Measurements from ENCODE around the gene SDK2. TPM values are rescaled to one million over a fixed set of nuclear protein-coding genes. Genes with fewer than 3 reads are reported as not detected.

The SDK2 gene
- total RNA-seq, 1 donor, result under 0.01 TPM

- Histone ChIP-seq H3K4me2 (ENCODE audit: insufficient read depth, low read length) (no peak overlapping the region), H2AFZ (ENCODE audit: low read length) (no peak overlapping the region), H3K4me3 (ENCODE audit: insufficient read depth, low read length) (no peak overlapping the region), H3K4me1 (ENCODE audit: insufficient read depth, low read length) (no peaks in the 10 kb centered on the region), H3K27ac (ENCODE audit: low read depth, low read length) (no peak overlapping the region), H3K79me2 (ENCODE audit: insufficient read depth, low read length) (no peaks in the 10 kb centered on the region), H3K9me3 (ENCODE audit: low read depth, low read length) (no peaks in the 10 kb centered on the region), H4K20me1 (ENCODE audit: insufficient read depth, low read length) (no peaks in the 10 kb centered on the region), H3K36me3 (ENCODE audit: insufficient read depth, low read length) (no peaks in the 10 kb centered on the region), H3K27me3 (ENCODE audit: insufficient read depth, low read length) (no peaks in the 10 kb centered on the region)
- TF ChIP-seq, protein P1, sequence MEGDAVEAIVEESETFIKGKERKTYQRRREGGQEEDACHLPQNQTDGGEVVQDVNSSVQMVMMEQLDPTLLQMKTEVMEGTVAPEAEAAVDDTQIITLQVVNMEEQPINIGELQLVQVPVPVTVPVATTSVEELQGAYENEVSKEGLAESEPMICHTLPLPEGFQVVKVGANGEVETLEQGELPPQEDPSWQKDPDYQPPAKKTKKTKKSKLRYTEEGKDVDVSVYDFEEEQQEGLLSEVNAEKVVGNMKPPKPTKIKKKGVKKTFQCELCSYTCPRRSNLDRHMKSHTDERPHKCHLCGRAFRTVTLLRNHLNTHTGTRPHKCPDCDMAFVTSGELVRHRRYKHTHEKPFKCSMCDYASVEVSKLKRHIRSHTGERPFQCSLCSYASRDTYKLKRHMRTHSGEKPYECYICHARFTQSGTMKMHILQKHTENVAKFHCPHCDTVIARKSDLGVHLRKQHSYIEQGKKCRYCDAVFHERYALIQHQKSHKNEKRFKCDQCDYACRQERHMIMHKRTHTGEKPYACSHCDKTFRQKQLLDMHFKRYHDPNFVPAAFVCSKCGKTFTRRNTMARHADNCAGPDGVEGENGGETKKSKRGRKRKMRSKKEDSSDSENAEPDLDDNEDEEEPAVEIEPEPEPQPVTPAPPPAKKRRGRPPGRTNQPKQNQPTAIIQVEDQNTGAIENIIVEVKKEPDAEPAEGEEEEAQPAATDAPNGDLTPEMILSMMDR (IDR thresholded peaks at IDR 0.05; ENCODE audit: extremely low read depth, low read depth, low read length), result no peak
- no peak for DNase-seq (ENCODE audit: insufficient read length, low spot score, missing footprints)
These were observed 49.2 kb downstream of the SDK2 start for GRCh38 chr17:73595068-73595467.

GRCh38 chr17:73594598-73594997 lies 49.6 kb downstream of the SDK2 start:
- no peaks in the 10 kb centered on the region for H3K4me1 ChIP-seq (ENCODE audit: insufficient read depth, low read length)
- H3K9me3 ChIP-seq (ENCODE audit: low read depth, low read length), result no peaks in the 10 kb centered on the region
- no peak overlapping the region for H2AFZ ChIP-seq (ENCODE audit: low read length)
- no peak overlapping the region for H3K4me2 ChIP-seq (ENCODE audit: insufficient read depth, low read length)
- no peaks in the 10 kb centered on the region for H3K36me3 ChIP-seq (ENCODE audit: insufficient read depth, low read length)
- no peak overlapping the region for H3K4me3 ChIP-seq (ENCODE audit: insufficient read depth, low read length)
- DNase-seq (ENCODE audit: insufficient read length, low spot score, missing footprints), result no peak
- no peaks in the 10 kb centered on the region for H3K79me2 ChIP-seq (ENCODE audit: insufficient read depth, low read length)
- TF ChIP-seq, protein P1 (IDR thresholded peaks at IDR 0.05; ENCODE audit: extremely low read depth, low read depth, low read length), result no peak
- H4K20me1 ChIP-seq (ENCODE audit: insufficient read depth, low read length), result no peaks in the 10 kb centered on the region
- H3K27ac ChIP-seq (ENCODE audit: low read depth, low read length), result no peak overlapping the region
- no peaks in the 10 kb centered on the region for H3K27me3 ChIP-seq (ENCODE audit: insufficient read depth, low read length)

- TF ChIP-seq, protein P1 (IDR thresholded peaks at IDR 0.05; ENCODE audit: extremely low read depth, low read depth, low read length), result no peak
- H3K36me3 ChIP-seq (ENCODE audit: insufficient read depth, low read length), result no peaks in the 10 kb centered on the region
- no peaks in the 10 kb centered on the region for H3K27me3 ChIP-seq (ENCODE audit: insufficient read depth, low read length)
- DNase-seq (ENCODE audit: insufficient read length, low spot score, missing footprints), result no peak
- no peaks in the 10 kb centered on the region for H3K79me2 ChIP-seq (ENCODE audit: insufficient read depth, low read length)
- H4K20me1 ChIP-seq (ENCODE audit: insufficient read depth, low read length), result no peaks in the 10 kb centered on the region
- H3K4me1 ChIP-seq (ENCODE audit: insufficient read depth, low read length), result no peaks in the 10 kb centered on the region
- no peak overlapping the region for H3K4me2 ChIP-seq (ENCODE audit: insufficient read depth, low read length)
- H2AFZ ChIP-seq (ENCODE audit: low read length), result no peak overlapping the region
- no peak overlapping the region for H3K27ac ChIP-seq (ENCODE audit: low read depth, low read length)
- no peaks in the 10 kb centered on the region for H3K9me3 ChIP-seq (ENCODE audit: low read depth, low read length)
- no peak overlapping the region for H3K4me3 ChIP-seq (ENCODE audit: insufficient read depth, low read length)
These were observed 50.2 kb downstream of the SDK2 start for GRCh38 chr17:73594025-73594424.

GRCh38 chr17:73593249-73593965 lies 50.8 kb downstream of the SDK2 start:
- Histone ChIP-seq H3K79me2 (ENCODE audit: insufficient read depth, low read length) (no peaks in the 10 kb centered on the region), H3K4me3 (ENCODE audit: insufficient read depth, low read length) (no peak overlapping the region), H2AFZ (ENCODE audit: low read length) (no peak overlapping the region), H3K4me2 (ENCODE audit: insufficient read depth, low read length) (no peak overlapping the region), H3K4me1 (ENCODE audit: insufficient read depth, low read length) (no peaks in the 10 kb centered on the region), H3K27me3 (ENCODE audit: insufficient read depth, low read length) (no peaks in the 10 kb centered on the region), H3K27ac (ENCODE audit: low read depth, low read length) (no peak overlapping the region), H3K9me3 (ENCODE audit: low read depth, low read length) (no peaks in the 10 kb centered on the region), H4K20me1 (ENCODE audit: insufficient read depth, low read length) (no peaks in the 10 kb centered on the region), H3K36me3 (ENCODE audit: insufficient read depth, low read length) (no peaks in the 10 kb centered on the region)
- no peak for DNase-seq (ENCODE audit: insufficient read length, low spot score, missing footprints)
- TF ChIP-seq, protein P1 (IDR thresholded peaks at IDR 0.05; ENCODE audit: extremely low read depth, low read depth, low read length), result no peak
